Putamen (tissue), 1 donor: ENCODE data around the gene CDHR2.

Experiments
- DNase-seq: peaks from one replicate; pipeline ENCODE4 v3.0.0-alpha.2; 2016; ENCODE audit warnings: low spot score

Gene CDHR2

GRCh38 chr5:176640616-176641015 is 91.5 kb downstream of the CDHR2 start:
- no peak for DNase-seq

GRCh38 chr5:176642675-176643490 is 93.7 kb downstream of the CDHR2 start:
- no peak for DNase-seq

DNA sequence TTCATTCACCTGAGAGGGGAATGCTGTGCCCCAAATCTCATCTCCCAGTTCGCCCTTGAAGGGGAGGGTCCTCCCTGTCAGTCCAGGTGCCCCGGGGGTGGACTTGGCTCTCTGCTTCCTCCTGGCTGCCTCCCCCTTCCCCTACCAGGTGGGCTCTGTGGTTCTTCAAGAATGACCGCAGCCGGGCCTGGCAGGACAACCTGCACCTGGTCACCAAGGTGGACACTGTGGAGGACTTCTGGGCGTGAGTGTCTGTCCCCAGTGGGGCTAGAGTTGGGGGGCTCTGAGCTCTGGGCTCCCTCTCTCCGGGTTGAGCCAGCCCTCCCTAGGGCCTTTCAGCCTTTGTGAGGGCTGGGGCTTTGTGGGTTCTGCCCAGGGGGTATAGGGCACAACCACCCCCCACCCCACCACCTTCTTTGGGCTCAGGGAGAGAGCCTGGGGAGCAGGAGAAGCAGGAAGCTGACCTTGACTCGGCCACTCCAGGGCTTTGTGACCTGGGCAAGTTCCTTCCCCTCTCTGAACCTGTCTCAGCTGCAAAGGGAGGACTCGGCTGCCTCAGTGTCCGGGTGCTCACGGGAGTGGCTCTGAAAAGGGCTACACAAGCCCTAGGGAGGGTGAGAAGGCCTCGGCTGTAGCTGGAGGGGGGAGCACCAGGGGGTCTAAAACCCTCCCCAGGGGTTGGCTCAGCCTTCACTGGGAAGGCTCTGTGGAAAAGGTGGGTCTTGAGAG is 94.5 kb downstream of the CDHR2 start:
- DNase-seq, result no peak

DNA sequence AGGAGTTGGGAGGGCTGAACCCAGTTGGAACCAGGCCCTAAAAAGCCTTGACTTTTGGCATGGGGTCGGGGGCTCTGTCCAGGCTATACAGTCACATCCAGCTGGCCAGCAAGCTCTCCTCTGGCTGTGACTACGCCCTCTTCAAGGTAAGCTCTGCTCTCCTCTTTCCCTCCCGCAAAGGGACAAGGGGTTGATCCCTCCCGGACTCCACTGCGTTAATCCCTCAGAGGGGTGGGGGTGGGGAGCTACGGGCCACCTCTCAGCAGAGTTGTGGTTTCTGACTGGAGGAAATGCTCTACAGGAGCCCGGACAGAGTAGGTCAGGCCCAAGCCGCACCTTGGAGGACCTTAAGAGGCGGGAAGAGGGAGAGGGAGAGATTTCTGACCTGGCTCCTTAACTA is 95.2 kb downstream of the CDHR2 start:
- DNase-seq, result no peak

- DNase-seq, result no peak
These were observed 95.9 kb downstream of the CDHR2 start for GRCh38 chr5:176644878-176645670.
